IMR-90 (cell line): ENCODE results near the gene ZNF211.

ENCODE experiments used
- FOS ChIP-seq: fragments of 150-350 bp; IDR thresholded peaks from 2 replicates; pipeline ENCODE4 v1.6.1; 2016; ENCODE audit warnings: low read depth, low read length
- MAFK ChIP-seq: IDR thresholded peaks from 2 replicates; pipeline ENCODE4 v1.6.1; 2012; ENCODE audit warnings: low read depth, low read length, improper control_type of control experiment
- MXI1 ChIP-seq: IDR thresholded peaks from 2 replicates; pipeline ENCODE4 v1.6.1; 2012; ENCODE audit warnings: low read depth, mild to moderate bottlenecking, low read length, moderate library complexity, borderline replicate concordance
- POLR2A ChIP-seq: IDR thresholded peaks from 2 replicates; pipeline ENCODE4 v1.6.1; 2012; ENCODE audit warnings: mild to moderate bottlenecking, low read depth, low read length
- SMC3 ChIP-seq: fragments of 150-350 bp; IDR thresholded peaks from 2 replicates; pipeline ENCODE4 v1.6.1; 2016; ENCODE audit warnings: low read depth, mild to moderate bottlenecking, antibody characterized with exemption, low read length, moderate library complexity
- TF ChIP-seq, protein P1 (sequence below): conservative IDR thresholded peaks from 2 replicates; pipeline ENCODE4 v1.5.1; 2012; ENCODE audit warnings: mild to moderate bottlenecking, low read depth, low read length, improper control_type of control experiment

DNA sequence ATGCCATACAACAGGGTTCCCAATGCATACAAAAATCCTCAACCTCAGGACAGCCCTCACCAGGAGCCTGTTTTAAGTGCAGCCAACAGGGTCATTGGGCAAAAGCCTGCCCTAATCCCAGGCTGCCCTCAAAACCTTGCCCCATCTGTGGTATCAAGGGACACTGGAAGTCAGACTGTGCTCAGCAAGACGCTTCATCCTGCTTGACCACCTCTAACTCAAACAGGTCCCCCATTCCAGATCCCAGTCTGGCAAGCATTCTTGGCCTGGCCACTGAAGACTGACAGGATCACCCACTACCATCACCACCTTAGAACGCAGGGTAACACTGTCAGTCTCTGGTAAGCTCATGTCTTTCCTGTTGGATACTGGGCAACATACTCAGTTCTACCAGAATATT, 20.7 kb downstream of the ZNF211 start:
- TF ChIP-seq SMC3 (no peak), POLR2A (no peak), MAFK (no peak), FOS (no peak), MXI1 (no peak)
- TF ChIP-seq, protein P1, sequence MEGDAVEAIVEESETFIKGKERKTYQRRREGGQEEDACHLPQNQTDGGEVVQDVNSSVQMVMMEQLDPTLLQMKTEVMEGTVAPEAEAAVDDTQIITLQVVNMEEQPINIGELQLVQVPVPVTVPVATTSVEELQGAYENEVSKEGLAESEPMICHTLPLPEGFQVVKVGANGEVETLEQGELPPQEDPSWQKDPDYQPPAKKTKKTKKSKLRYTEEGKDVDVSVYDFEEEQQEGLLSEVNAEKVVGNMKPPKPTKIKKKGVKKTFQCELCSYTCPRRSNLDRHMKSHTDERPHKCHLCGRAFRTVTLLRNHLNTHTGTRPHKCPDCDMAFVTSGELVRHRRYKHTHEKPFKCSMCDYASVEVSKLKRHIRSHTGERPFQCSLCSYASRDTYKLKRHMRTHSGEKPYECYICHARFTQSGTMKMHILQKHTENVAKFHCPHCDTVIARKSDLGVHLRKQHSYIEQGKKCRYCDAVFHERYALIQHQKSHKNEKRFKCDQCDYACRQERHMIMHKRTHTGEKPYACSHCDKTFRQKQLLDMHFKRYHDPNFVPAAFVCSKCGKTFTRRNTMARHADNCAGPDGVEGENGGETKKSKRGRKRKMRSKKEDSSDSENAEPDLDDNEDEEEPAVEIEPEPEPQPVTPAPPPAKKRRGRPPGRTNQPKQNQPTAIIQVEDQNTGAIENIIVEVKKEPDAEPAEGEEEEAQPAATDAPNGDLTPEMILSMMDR, result no peak
